Keratinocyte (primary cell): ENCODE measurements around the gene RNLS.

ENCODE experiments used
- CTCF ChIP-seq, 3 experiments: IDR thresholded peaks in 1 of 3; conservative IDR thresholded peaks in 1 of 3; optimal IDR thresholded peaks in 1 of 3; 2 replicates in 2 of 3; 3 replicates in 1 of 3; pipeline versions ENCODE3 to v1.5.1; 2011; ENCODE audit warnings: low read length in 3 of 3, mild to moderate bottlenecking in 3 of 3, moderate library complexity in 2 of 3, control low read depth in 1 of 3, inconsistent platforms in 1 of 3; ENCODE audit not compliant: insufficient read depth in 2 of 3; ENCODE audit errors: extremely low read depth in 1 of 3
- EZH2 ChIP-seq: IDR thresholded peaks from one replicate; pipeline ENCODE4 v1.6.1; 2012; ENCODE audit warnings: inconsistent platforms, mild to moderate bottlenecking, low read length, moderate library complexity

- no peak for TF ChIP-seq CTCF (optimal IDR thresholded peaks at IDR 0.05 in 1 of 3, IDR thresholded peaks at IDR 0.05 in 1 of 3, conservative IDR thresholded peaks at IDR 0.05 in 1 of 3; ENCODE audit: extremely low read depth in 1 of 3, insufficient read depth in 2 of 3, low read length in 3 of 3)
- no peak for TF ChIP-seq EZH2
Measured at GRCh38 chr10:88232029-88232895, 350.9 kb downstream of the RNLS start.
